RWPE2 (cell line): ENCODE data around the gene ZNF804A.
"Not testable (repeated sequence)": the region's sequence is repeated elsewhere in the genome, so short reads cannot be mapped to it uniquely, and the experiment has no call there.

Experiments used
- ATAC-seq: fragments of 200-7000 bp; cut with Tn5 transposase; 3 replicates; pipeline ENCODE4 v1.9.1; 2021; ENCODE audit warnings: low read depth
- DNase-seq: peaks from one replicate; pipeline ENCODE4 v3.0.0-alpha.2; 2020; ENCODE audit warnings: low spot score
- H3K27ac ChIP-seq: fragments of 450-650 bp; 2 replicates; pipeline ENCODE4 v1.5.1; 2017; ENCODE audit warnings: mild to moderate bottlenecking; ENCODE audit not compliant: poor library complexity, severe bottlenecking
- H3K27me3 ChIP-seq: fragments of 250-450 bp; sonication (Bioruptor Pico); 2 replicates; pipeline ENCODE4 v1.5.1; 2021; ENCODE audit warnings: mild to moderate bottlenecking, moderate library complexity; ENCODE audit not compliant: insufficient read depth, poor library complexity, severe bottlenecking
- H3K36me3 ChIP-seq: fragments of 250-450 bp; sonication (Bioruptor Pico); 2 replicates; pipeline ENCODE4 v1.5.1; 2020; ENCODE audit warnings: low read depth, mild to moderate bottlenecking, moderate library complexity
- H3K4me1 ChIP-seq: fragments of 250-450 bp; sonication (Bioruptor Pico); 2 replicates; pipeline ENCODE4 v1.5.1; 2021; ENCODE audit warnings: mild to moderate bottlenecking, moderate library complexity; ENCODE audit not compliant: insufficient read depth, poor library complexity, severe bottlenecking
- H3K4me3 ChIP-seq: fragments of 250-450 bp; sonication (Bioruptor Pico); 2 replicates; pipeline ENCODE4 v1.5.1; 2021; ENCODE audit warnings: mild to moderate bottlenecking, moderate library complexity; ENCODE audit not compliant: severe bottlenecking
- H3K9me3 ChIP-seq: fragments of 250-450 bp; sonication (Bioruptor Pico); 2 replicates; pipeline ENCODE4 v1.5.1; 2021; ENCODE audit warnings: mild to moderate bottlenecking, moderate library complexity; ENCODE audit not compliant: severe bottlenecking
- TF ChIP-seq, protein P1 (sequence below): fragments of 450-650 bp; IDR thresholded peaks from one replicate; pipeline ENCODE4 v1.5.1; 2017; ENCODE audit warnings: mild to moderate bottlenecking, moderate library complexity; ENCODE audit not compliant: poor library complexity, severe bottlenecking

Gene ZNF804A

DNA sequence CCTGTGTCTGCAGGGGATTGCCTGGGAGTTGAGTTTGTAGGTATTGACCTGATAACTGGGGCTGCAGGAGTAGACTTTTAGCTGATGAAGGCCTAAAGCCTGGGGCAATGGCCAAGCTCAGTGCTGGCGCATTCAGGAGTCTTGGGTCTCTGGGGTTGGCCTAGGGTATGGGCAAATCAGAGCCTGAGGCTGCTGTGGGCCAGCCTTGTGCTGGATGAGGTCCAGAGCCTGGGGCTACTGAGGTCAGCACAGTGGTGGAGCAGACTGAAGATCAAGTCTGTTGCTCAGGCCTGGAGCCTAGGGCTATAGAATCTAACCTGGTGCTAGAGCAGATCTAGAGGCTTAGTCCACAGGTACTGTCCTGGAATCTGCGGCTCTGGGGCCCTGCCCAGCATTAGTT lies 262.4 kb downstream of the ZNF804A start:
- H3K4me3 ChIP-seq, result no peak overlapping the region
- H3K27ac ChIP-seq, result no peak overlapping the region
- H3K9me3 ChIP-seq, result peaks cover 4% of the 10 kb centered on the region
- TF ChIP-seq, protein P1, sequence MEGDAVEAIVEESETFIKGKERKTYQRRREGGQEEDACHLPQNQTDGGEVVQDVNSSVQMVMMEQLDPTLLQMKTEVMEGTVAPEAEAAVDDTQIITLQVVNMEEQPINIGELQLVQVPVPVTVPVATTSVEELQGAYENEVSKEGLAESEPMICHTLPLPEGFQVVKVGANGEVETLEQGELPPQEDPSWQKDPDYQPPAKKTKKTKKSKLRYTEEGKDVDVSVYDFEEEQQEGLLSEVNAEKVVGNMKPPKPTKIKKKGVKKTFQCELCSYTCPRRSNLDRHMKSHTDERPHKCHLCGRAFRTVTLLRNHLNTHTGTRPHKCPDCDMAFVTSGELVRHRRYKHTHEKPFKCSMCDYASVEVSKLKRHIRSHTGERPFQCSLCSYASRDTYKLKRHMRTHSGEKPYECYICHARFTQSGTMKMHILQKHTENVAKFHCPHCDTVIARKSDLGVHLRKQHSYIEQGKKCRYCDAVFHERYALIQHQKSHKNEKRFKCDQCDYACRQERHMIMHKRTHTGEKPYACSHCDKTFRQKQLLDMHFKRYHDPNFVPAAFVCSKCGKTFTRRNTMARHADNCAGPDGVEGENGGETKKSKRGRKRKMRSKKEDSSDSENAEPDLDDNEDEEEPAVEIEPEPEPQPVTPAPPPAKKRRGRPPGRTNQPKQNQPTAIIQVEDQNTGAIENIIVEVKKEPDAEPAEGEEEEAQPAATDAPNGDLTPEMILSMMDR, result no peak
- H3K36me3 ChIP-seq, result no peaks in the 10 kb centered on the region
- no peak for ATAC-seq
- no peak for DNase-seq
- H3K27me3 ChIP-seq, result no peaks in the 10 kb centered on the region
- H3K4me1 ChIP-seq, result no peaks in the 10 kb centered on the region

DNA sequence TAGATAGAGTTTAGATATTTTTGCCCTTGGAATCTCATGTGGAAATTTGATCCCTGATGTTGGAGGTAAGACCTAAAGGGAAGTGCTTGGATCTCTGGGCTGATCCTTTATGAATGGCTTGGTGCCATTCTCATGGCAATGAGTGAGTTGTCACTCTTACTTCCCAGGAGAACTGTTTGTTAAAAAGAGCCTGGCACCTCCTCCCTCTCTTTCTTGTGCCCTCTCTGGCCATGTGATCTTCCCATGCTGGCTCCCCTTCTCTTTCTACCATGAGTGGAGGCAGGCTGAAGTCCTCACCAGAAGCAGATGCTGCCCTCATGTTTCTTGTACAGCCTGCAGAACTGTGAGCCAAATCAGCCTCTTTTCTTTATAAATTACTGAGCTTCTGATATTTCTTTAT lies 276.9 kb downstream of the ZNF804A start:
- DNase-seq (no peak), ATAC-seq (no peak)
- Histone ChIP-seq H3K27ac (no peak overlapping the region), H3K27me3 (no peaks in the 10 kb centered on the region), H3K4me1 (no peaks in the 10 kb centered on the region), H3K9me3 (no peaks in the 10 kb centered on the region), H3K36me3 (no peaks in the 10 kb centered on the region), H3K4me3 (no peak overlapping the region)
- TF ChIP-seq, protein P1, result no peak

DNA sequence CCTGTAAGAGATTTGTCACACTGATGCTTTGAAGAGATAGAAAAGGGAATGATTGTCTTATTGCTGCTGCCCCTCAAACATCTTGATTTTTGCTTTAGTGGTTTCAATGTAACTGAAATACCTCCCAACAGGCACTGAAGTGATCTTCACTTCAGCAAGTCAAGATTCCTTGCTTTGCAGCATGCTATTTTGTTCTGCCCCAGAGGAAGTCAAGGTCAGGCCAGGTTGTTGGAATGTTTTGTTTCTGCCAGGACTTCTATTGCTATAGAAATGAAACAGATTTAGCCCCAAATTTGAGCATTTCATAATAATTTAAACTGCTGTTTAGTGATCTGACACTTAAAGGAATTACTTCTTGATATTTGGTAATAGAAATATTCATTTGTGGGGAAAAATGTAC lies 277.6 kb downstream of the ZNF804A start:
- Histone ChIP-seq H3K4me3 (no peak overlapping the region), H3K27me3 (no peaks in the 10 kb centered on the region), H3K27ac (no peak overlapping the region), H3K36me3 (no peaks in the 10 kb centered on the region), H3K9me3 (no peaks in the 10 kb centered on the region), H3K4me1 (no peaks in the 10 kb centered on the region)
- ATAC-seq (no peak), DNase-seq (no peak)
- TF ChIP-seq, protein P1, result no peak

DNA sequence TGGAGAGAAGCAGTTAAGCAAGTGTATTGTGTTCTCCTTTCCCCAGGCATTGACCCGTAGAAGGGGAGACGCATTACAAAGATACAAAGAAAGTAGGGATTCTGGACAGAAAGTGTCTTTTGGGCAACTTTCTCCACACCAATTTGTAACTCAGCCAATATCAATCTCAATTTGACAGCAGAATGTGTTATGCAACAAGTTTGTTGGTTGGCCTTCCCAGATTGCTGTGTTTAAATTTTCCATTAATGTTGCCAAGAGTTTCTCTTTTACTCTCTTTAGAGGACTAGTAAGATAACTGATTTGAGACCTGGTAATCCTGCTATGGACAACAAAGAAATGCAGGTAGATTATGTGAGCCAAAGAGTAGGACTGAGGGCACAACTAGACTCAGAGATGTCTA lies 279.6 kb downstream of the ZNF804A start:
- Histone ChIP-seq H3K4me1 (no peaks in the 10 kb centered on the region), H3K9me3 (no peaks in the 10 kb centered on the region), H3K4me3 (no peak overlapping the region), H3K27me3 (no peaks in the 10 kb centered on the region), H3K27ac (no peak overlapping the region), H3K36me3 (no peaks in the 10 kb centered on the region)
- ATAC-seq, result no peak
- no peak for DNase-seq
- TF ChIP-seq, protein P1, result no peak

DNA sequence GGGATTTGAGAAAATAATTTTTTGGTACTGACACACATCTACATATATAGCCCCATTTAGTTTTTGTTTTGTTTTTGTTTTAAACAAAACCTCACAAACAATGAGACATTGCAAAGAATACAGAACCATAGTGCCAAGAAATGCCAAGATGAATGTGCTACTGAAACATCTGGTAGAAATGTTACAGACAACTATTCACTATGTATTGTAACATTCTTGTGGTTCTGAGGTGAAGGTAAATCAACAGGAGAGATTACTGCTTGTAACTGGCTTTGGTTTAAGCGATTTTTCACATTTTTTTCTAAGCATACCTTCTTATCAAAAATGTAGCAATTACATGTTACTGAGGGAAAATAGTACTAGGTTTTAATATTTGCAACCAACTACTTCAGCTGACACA lies 281.3 kb downstream of the ZNF804A start:
- Histone ChIP-seq H3K9me3 (no peaks in the 10 kb centered on the region), H3K27me3 (no peaks in the 10 kb centered on the region), H3K4me1 (no peaks in the 10 kb centered on the region), H3K4me3 (no peak overlapping the region), H3K27ac (no peak overlapping the region), H3K36me3 (no peaks in the 10 kb centered on the region)
- TF ChIP-seq, protein P1, result no peak
- DNase-seq (no peak), ATAC-seq (no peak; the same call in 2 of the 3 replicates)

DNA sequence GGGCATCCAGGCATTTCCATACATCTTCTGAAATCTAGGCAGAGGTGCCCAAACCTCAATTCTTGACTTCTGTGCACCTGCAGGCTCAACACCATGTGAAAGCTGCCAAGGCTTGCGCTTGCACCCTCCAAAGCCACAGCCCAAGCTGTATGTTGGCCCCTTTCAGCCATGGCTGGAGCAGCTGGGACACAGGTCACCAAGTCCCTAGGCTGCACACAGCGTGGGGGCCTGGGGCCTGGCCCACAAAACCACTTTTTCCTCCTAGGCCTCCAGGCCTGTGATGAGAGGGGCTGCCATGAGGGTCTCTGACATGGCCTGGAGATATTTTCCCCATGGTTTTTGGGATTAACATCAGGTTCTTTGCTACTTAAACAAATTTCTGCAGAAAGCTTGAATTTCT lies 288.3 kb downstream of the ZNF804A start:
- H3K4me3 ChIP-seq, ATAC-seq, H3K27me3 ChIP-seq, H3K9me3 ChIP-seq, H3K4me1 ChIP-seq, DNase-seq, H3K27ac ChIP-seq, H3K36me3 ChIP-seq: not testable (repeated sequence)
